Tibial artery (tissue), 4 donors: ENCODE results near the gene CAPN11.

ENCODE experiments used
- DNase-seq, 2 donors: peaks; one replicate each; pipeline ENCODE4 v3.0.0-alpha.2; 2019
- H3K27ac ChIP-seq, 2 donors: fragments of 200-600 bp; sonication (generic) in 1 of 2; 1 replicate in 1 of 2; 2 replicates in 1 of 2; pipeline ENCODE4 v1.5.1; 2018 to 2019; ENCODE audit warnings: mild to moderate bottlenecking in 1 of 2
- H3K27me3 ChIP-seq, 2 donors: fragments of 200-600 bp; sonication (generic) in 1 of 2; one replicate each; pipeline versions ENCODE4 v1.5.1 to v1.6.0; 2016 to 2019
- H3K36me3 ChIP-seq, 3 donors: fragments of 200-600 bp; sonication (generic) in 2 of 3; one replicate each; pipeline ENCODE4 v1.5.1; 2016 to 2019; ENCODE audit warnings: mild to moderate bottlenecking in 2 of 3
- H3K4me1 ChIP-seq, 4 donors: fragments of 200-600 bp; sonication (generic) in 2 of 4; 1 replicate in 3 of 4; 2 replicates in 1 of 4; pipeline ENCODE4 v1.5.1; 2016 to 2019
- H3K4me3 ChIP-seq, 2 donors: fragments of 200-600 bp; sonication (generic) in 1 of 2; 1 replicate in 1 of 2; 2 replicates in 1 of 2; pipeline ENCODE4 v1.5.1; 2018 to 2019; ENCODE audit warnings: mild to moderate bottlenecking in 2 of 2
- H3K9me3 ChIP-seq, 3 donors: fragments of 200-600 bp; sonication (generic) in 1 of 3; one replicate each; pipeline ENCODE4 v1.5.1; 2016 to 2019
- CTCF ChIP-seq, 2 experiments: fragments of 200-600 bp in 1 of 2; fragments of 450-650 bp in 1 of 2; IDR thresholded peaks; one replicate each; pipeline ENCODE4 v1.5.1; 2017 to 2019; ENCODE audit warnings: antibody characterized with exemption in 2 of 2, mild to moderate bottlenecking in 1 of 2, moderate library complexity in 1 of 2
- intact Hi-C: fragments of 100-400 bp; cut with DNase I; formaldehyde crosslinking; loops from one replicate; pipeline ENCODE4 v1.15.0; 2023; ENCODE audit warnings: low total_unique reads

The CAPN11 gene

GRCh38 chr6:44162876-44163625, 4.4 kb downstream of the CAPN11 start:
- Histone ChIP-seq H3K4me3 (no peak overlapping the region), H3K9me3 (no peaks in the 10 kb centered on the region), H3K36me3 (no peaks in the 10 kb centered on the region), H3K27me3 (peaks cover 0 to 27% of the 10 kb centered on the region in 2 donors), H3K4me1 (no peaks in the 10 kb centered on the region), H3K27ac (no peak overlapping the region)
- TF ChIP-seq CTCF (IDR thresholded peaks at IDR 0.05): no peak
- DNase-seq: no peak
- intact Hi-C loops: no loop called here

- Histone ChIP-seq H3K36me3 (no peaks in the 10 kb centered on the region), H3K27ac (no peak overlapping the region), H3K9me3 (no peaks in the 10 kb centered on the region), H3K4me3 (no peak overlapping the region), H3K4me1 (no peaks in the 10 kb centered on the region), H3K27me3 (peaks cover 0 to 27% of the 10 kb centered on the region in 2 donors)
- DNase-seq: no peak
- TF ChIP-seq CTCF (IDR thresholded peaks at IDR 0.05): no peak
- intact Hi-C loops: no loop called here
These were observed 7.5 kb downstream of the CAPN11 start for GRCh38 chr6:44166116-44166515.

- Histone ChIP-seq H3K9me3 (no peaks in the 10 kb centered on the region), H3K27me3 (peaks cover 0 to 27% of the 10 kb centered on the region in 2 donors), H3K27ac (no peak overlapping the region), H3K36me3 (no peaks in the 10 kb centered on the region), H3K4me1 (no peaks in the 10 kb centered on the region), H3K4me3 (no peak overlapping the region)
- intact Hi-C loops: no loop called here
- TF ChIP-seq CTCF (IDR thresholded peaks at IDR 0.05): no peak
- no peak for DNase-seq
These were observed 8.1 kb downstream of the CAPN11 start for GRCh38 chr6:44166591-44167184.

GRCh38 chr6:44167567-44167966, 8.9 kb downstream of the CAPN11 start:
- DNase-seq: no peak
- no peaks in the 10 kb centered on the region for H3K36me3 ChIP-seq
- no peaks in the 10 kb centered on the region for H3K9me3 ChIP-seq
- H3K27me3 ChIP-seq: peaks cover 0 to 23% of the 10 kb centered on the region in 2 donors
- no peak overlapping the region for H3K4me3 ChIP-seq
- H3K27ac ChIP-seq: no peak overlapping the region
- intact Hi-C loops: no loop called here
- peaks cover 0 to under 1% (median 0%) of the 10 kb centered on the region in 4 donors for H3K4me1 ChIP-seq
- no peak for TF ChIP-seq CTCF (IDR thresholded peaks at IDR 0.05)

GRCh38 chr6:44169154-44169553, 10.5 kb downstream of the CAPN11 start:
- intact Hi-C loops: no loop called here
- H3K4me1 ChIP-seq: peaks cover 0 to 6% (median 2%) of the 10 kb centered on the region in 4 donors
- DNase-seq: no peak
- H3K27ac ChIP-seq: no peak overlapping the region
- peaks cover 0 to 13% of the 10 kb centered on the region in 2 donors for H3K27me3 ChIP-seq
- TF ChIP-seq CTCF (IDR thresholded peaks at IDR 0.05): no peak
- H3K4me3 ChIP-seq: no peak overlapping the region
- no peaks in the 10 kb centered on the region for H3K36me3 ChIP-seq
- H3K9me3 ChIP-seq: no peaks in the 10 kb centered on the region
